Activated CD8-positive, alpha-beta memory T cell treated with anti-CD3 and anti-CD28 coated beads for 4 hours (primary cell): ENCODE measurements around the gene SLC28A1.

ENCODE experiments used
- DNase-seq, 2 donors: peaks; one replicate each; pipeline ENCODE4 v3.0.0-alpha.2; 2020; ENCODE audit warnings: low read depth in 2 of 2

SLC28A1 gene

GRCh38 chr15:84885801-84886200 lies 1.3 kb downstream of the SLC28A1 start:
- no peak for DNase-seq

- DNase-seq = no peak
These were observed 1.9 kb downstream of the SLC28A1 start for GRCh38 chr15:84886211-84886983.

GRCh38 chr15:84886984-84887299 lies 2.5 kb downstream of the SLC28A1 start:
- no peak for DNase-seq

- no peak for DNase-seq
These were observed 3.5 kb downstream of the SLC28A1 start for GRCh38 chr15:84887938-84888337.

- no peak for DNase-seq
These were observed 4.2 kb downstream of the SLC28A1 start for GRCh38 chr15:84888639-84889038.

- no peak for DNase-seq
These were observed 5.0 kb downstream of the SLC28A1 start for GRCh38 chr15:84889313-84889990.

GRCh38 chr15:84889991-84890669 lies 5.7 kb downstream of the SLC28A1 start:
- DNase-seq = no peak

- no peak for DNase-seq
These were observed 6.3 kb downstream of the SLC28A1 start for GRCh38 chr15:84890670-84891162.

- DNase-seq = no peak
These were observed 6.9 kb downstream of the SLC28A1 start for GRCh38 chr15:84891339-84891738.

GRCh38 chr15:84892786-84893307 lies 8.4 kb downstream of the SLC28A1 start:
- DNase-seq = no peak

- no peak for DNase-seq
These were observed 9.1 kb downstream of the SLC28A1 start for GRCh38 chr15:84893607-84894006.

GRCh38 chr15:84894736-84895425 lies 10.4 kb downstream of the SLC28A1 start:
- no peak for DNase-seq

GRCh38 chr15:84898761-84899160 lies 14.3 kb downstream of the SLC28A1 start:
- DNase-seq = no peak

GRCh38 chr15:84899750-84900149 lies 15.3 kb downstream of the SLC28A1 start:
- no peak for DNase-seq

- DNase-seq = no peak
These were observed 17.1 kb downstream of the SLC28A1 start for GRCh38 chr15:84901540-84901939.

GRCh38 chr15:84903751-84904150 lies 19.3 kb downstream of the SLC28A1 start:
- no peak for DNase-seq

GRCh38 chr15:84904419-84904818 lies 20.0 kb downstream of the SLC28A1 start:
- no peak for DNase-seq

- DNase-seq = no peak
These were observed 20.8 kb downstream of the SLC28A1 start for GRCh38 chr15:84905016-84905916.

- DNase-seq = no peak
These were observed 23.3 kb downstream of the SLC28A1 start for GRCh38 chr15:84907731-84908130.

GRCh38 chr15:84908564-84908963 lies 24.1 kb downstream of the SLC28A1 start:
- no peak for DNase-seq

- DNase-seq = no peak
These were observed 24.6 kb downstream of the SLC28A1 start for GRCh38 chr15:84909029-84909428.
